ENCODE measurements around the gene IKBKG. TPM values are rescaled to one million over a fixed set of nuclear protein-coding genes. Genes with fewer than 3 reads are reported as not detected.

IKBKG gene
- total and polyA plus RNA-seq, 4 experiments from 2014 or later, result 28.2 to 44.7 (median 39.5) TPM

DNA sequence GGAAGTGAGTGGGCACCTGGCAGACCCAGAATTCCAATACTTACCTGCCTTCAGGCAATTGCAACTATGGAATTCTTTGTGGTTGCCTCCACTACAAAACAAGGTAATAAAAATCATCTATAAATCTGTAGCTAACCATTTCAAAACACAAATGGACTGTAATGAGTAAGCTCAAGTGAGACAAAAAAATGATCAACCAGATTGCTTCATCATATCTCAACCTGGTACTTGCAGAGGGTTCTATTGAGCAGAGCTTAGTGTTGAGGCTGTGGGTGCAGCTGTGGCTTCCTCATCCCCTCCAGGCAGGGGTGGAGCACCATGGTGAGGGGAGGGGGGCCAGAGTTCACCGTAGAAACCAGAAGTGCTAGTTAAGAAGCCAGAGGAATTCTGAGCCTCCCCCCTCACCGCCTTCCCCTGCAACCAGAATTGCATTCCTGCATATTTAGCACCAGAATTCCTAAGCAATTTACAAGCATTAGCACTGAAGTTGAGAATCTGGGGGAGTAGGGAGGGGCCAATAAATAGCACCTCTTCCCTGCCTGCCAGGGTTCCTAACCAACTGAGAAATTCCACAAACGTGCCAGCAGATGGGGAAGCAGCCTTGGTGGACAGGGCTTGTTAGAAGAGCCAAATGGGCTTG lies 49.0 kb downstream of the IKBKG start:
- peaks cover 0 to 8% (median 2%) of the 10 kb centered on the region in 4 donors for H3K4me1 Mint-ChIP-seq
- H3K27ac ChIP-seq (ENCODE audit: low read depth, low read length), result no peak overlapping the region
- POLR2A ChIA-PET (ENCODE audit: partially characterized antibody), result no interaction called here
- intact Hi-C loops (cut with micrococcal nuclease), result no loop called here
- no peak overlapping the region for H3K4me3 ChIP-seq (ENCODE audit: low read length in 2 of 2)
- no peak overlapping the region for H3K27ac Mint-ChIP-seq
- H3K27me3 Mint-ChIP-seq, result no peaks in the 10 kb centered on the region
- H3K9me3 Mint-ChIP-seq, result peaks cover 0 to 6% (median 2%) of the 10 kb centered on the region in 8 donors
- no peaks in the 10 kb centered on the region for H3K9me3 ChIP-seq (ENCODE audit: control insufficient read depth in 1 of 2, low read length in 2 of 2)
- H3K36me3 Mint-ChIP-seq, result no peaks in the 10 kb centered on the region
- no peaks in the 10 kb centered on the region for H3K27me3 ChIP-seq (ENCODE audit: insufficient read depth, low read length)
- CTCF ChIA-PET (ENCODE audit: partially characterized antibody), result no interaction called here
- no peaks in the 10 kb centered on the region for H3K36me3 ChIP-seq (ENCODE audit: insufficient read depth, low read length)
- H3K4me3 Mint-ChIP-seq, result no peak overlapping the region
- peak in 2 of 5 donors; percentile 2 to 5 for DNase-seq
- no peaks in the 10 kb centered on the region for H3K4me1 ChIP-seq (ENCODE audit: insufficient read depth, low read length)

DNA sequence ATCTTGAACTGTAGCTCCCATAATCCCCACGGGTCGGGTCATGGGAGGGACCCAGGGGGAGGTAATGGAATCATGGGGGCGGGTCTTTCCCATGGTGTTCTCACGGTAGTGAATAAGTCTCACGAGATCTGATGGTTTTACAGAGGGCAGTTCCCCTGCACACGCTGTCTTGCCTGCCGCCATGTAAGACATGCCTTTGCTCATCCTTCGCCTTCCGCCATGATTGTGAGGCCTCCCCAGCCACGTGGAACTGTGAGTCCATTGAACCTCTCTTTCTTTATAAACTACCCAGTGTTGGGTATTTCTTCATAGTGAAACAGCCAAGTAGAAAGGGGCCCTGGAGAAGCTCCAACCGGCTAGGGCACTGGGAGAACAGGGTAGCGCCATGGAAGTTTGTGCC lies 49.8 kb downstream of the IKBKG start:
- no peaks in the 10 kb centered on the region for H3K4me1 ChIP-seq (ENCODE audit: insufficient read depth, low read length)
- no peaks in the 10 kb centered on the region for H3K27me3 ChIP-seq (ENCODE audit: insufficient read depth, low read length)
- no peaks in the 10 kb centered on the region for H3K9me3 ChIP-seq (ENCODE audit: control insufficient read depth in 1 of 2, low read length in 2 of 2)
- Mint-ChIP-seq H3K27ac (no peak overlapping the region), H3K4me3 (no peak overlapping the region), H3K36me3 (no peaks in the 10 kb centered on the region), H3K9me3 (peaks cover 0 to 3% (median 0%) of the 10 kb centered on the region in 8 donors), H3K4me1 (peaks cover 0 to 8% (median 2%) of the 10 kb centered on the region in 4 donors), H3K27me3 (no peaks in the 10 kb centered on the region)
- no peak overlapping the region for H3K4me3 ChIP-seq (ENCODE audit: low read length in 2 of 2)
- CTCF ChIA-PET (ENCODE audit: partially characterized antibody), result no interaction called here
- intact Hi-C loops (cut with micrococcal nuclease), result no loop called here
- no peak for DNase-seq
- H3K36me3 ChIP-seq (ENCODE audit: insufficient read depth, low read length), result no peaks in the 10 kb centered on the region
- POLR2A ChIA-PET (ENCODE audit: partially characterized antibody), result no interaction called here
- H3K27ac ChIP-seq (ENCODE audit: low read depth, low read length), result no peak overlapping the region

DNA sequence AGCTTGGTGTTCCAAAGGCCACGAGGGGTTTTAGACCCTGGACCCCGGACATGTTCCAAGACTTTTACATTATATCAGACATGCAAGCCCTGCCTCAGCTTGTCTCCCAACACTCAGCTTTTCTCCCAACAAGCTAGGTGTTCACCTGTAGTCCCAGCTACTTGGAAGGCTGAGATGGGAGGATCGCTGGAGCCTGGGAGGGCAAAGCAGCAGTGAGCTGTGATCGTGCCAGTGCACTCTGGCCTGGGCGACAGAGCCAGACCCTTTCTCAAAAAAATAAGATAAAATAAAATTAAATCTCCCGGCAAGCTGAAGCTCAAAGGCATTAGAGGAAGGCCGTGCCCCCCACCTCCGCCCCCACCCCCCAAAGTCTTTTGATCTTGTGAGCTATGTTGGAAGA lies 51.2 kb downstream of the IKBKG start:
- no peaks in the 10 kb centered on the region for H3K27me3 ChIP-seq (ENCODE audit: insufficient read depth, low read length)
- H3K9me3 ChIP-seq (ENCODE audit: control insufficient read depth in 1 of 2, low read length in 2 of 2), result no peaks in the 10 kb centered on the region
- H3K27me3 Mint-ChIP-seq, result peaks cover 0 to 1% of the 10 kb centered on the region in 2 donors
- no peak overlapping the region for H3K27ac ChIP-seq (ENCODE audit: low read depth, low read length)
- H3K4me3 Mint-ChIP-seq, result no peak overlapping the region
- no peaks in the 10 kb centered on the region for H3K4me1 ChIP-seq (ENCODE audit: insufficient read depth, low read length)
- no peak overlapping the region for H3K4me3 ChIP-seq (ENCODE audit: low read length in 2 of 2)
- ChIA-PET POLR2A (ENCODE audit: partially characterized antibody) (no interaction called here), CTCF (ENCODE audit: partially characterized antibody) (interaction anchor here (1.0 kb wide), 1 partner anchor 11 kb away, joined by 3 read pairs; no protein-coding TSS in a partner anchor)
- intact Hi-C loops (cut with micrococcal nuclease), result no loop called here
- no peaks in the 10 kb centered on the region for H3K9me3 Mint-ChIP-seq
- H3K27ac Mint-ChIP-seq, result no peak overlapping the region
- DNase-seq, result no peak
- no peaks in the 10 kb centered on the region for H3K36me3 ChIP-seq (ENCODE audit: insufficient read depth, low read length)
- H3K36me3 Mint-ChIP-seq, result no peaks in the 10 kb centered on the region
- H3K4me1 Mint-ChIP-seq, result peaks cover 0 to 8% (median 2%) of the 10 kb centered on the region in 4 donors

DNA sequence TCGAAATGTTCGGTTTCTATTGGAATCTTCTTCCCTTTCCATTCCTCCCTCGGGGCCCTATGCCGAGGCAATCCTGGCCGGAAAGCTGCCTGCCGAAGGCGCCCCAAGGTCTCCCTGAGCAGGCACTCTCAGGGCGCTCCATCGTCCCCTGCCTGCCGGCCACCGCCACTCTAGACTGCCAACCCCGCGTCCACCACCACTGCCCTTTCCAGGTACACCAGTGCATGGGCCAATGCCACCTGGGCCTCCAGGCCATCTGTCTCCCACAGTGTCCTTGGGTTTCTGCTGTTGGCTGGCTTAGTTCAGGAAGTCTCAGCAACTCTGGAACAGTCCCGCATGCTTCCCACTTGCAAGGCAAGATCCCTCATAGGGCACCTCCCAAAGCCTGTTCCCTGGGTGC lies 52.1 kb downstream of the IKBKG start:
- Histone ChIP-seq H3K27me3 (ENCODE audit: insufficient read depth, low read length) (no peaks in the 10 kb centered on the region), H3K4me1 (ENCODE audit: insufficient read depth, low read length) (no peaks in the 10 kb centered on the region), H3K9me3 (ENCODE audit: control insufficient read depth in 1 of 2, low read length in 2 of 2) (no peaks in the 10 kb centered on the region), H3K27ac (ENCODE audit: low read depth, low read length) (no peak overlapping the region), H3K4me3 (ENCODE audit: low read length in 2 of 2) (no peak overlapping the region), H3K36me3 (ENCODE audit: insufficient read depth, low read length) (no peaks in the 10 kb centered on the region)
- no peaks in the 10 kb centered on the region for H3K9me3 Mint-ChIP-seq
- POLR2A ChIA-PET (ENCODE audit: partially characterized antibody), result no interaction called here
- intact Hi-C loops (cut with micrococcal nuclease), result no loop called here
- no peak overlapping the region for H3K27ac Mint-ChIP-seq
- H3K4me1 Mint-ChIP-seq, result peaks cover 0 to 8% (median 2%) of the 10 kb centered on the region in 4 donors
- no peak overlapping the region for H3K4me3 Mint-ChIP-seq
- CTCF ChIA-PET (ENCODE audit: partially characterized antibody), result interaction anchor here (1.0 kb wide), 1 partner anchor 11 kb away, joined by 3 read pairs; no protein-coding TSS in a partner anchor
- H3K27me3 Mint-ChIP-seq, result peaks cover 0 to 1% of the 10 kb centered on the region in 2 donors
- no peak for DNase-seq
- H3K36me3 Mint-ChIP-seq, result no peaks in the 10 kb centered on the region

DNA sequence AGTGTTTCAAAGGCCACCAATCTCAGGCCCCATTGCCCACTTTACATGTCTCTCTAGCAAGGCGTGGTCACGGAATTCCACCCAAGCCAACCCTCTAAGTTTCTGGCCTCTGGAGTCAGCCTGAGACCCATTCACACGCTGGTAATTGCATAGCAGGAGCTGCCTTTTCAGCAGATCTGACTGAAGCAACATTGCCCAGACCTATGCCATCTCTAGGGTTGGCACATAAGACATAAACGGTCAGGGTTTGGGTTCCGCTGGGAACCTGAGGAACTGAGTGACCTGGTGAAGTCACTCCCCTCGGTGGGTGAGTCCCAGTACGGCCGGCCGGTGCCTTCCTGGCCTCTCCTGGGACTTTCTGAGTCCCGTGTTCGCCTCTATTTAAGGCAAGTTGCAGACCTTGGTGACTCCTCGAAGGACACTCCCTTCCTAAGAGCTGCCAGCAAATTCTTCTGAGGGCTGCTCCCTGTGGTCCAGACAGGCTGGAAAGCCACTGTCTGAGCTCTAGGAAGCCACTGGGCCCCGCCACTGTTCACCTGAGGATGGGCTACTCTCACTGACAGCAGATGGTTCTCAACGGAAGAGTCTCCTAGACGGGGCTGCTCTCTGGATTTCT lies 53.4 kb downstream of the IKBKG start:
- Mint-ChIP-seq H3K27me3 (peaks cover 0 to 1% of the 10 kb centered on the region in 2 donors), H3K36me3 (no peaks in the 10 kb centered on the region), H3K4me3 (no peak overlapping the region), H3K9me3 (no peaks in the 10 kb centered on the region), H3K27ac (no peak overlapping the region), H3K4me1 (peaks cover 0 to 4% (median under 1%) of the 10 kb centered on the region in 4 donors)
- no peaks in the 10 kb centered on the region for H3K27me3 ChIP-seq (ENCODE audit: insufficient read depth, low read length)
- no peaks in the 10 kb centered on the region for H3K9me3 ChIP-seq (ENCODE audit: control insufficient read depth in 1 of 2, low read length in 2 of 2)
- H3K36me3 ChIP-seq (ENCODE audit: insufficient read depth, low read length), result no peaks in the 10 kb centered on the region
- no peak overlapping the region for H3K4me3 ChIP-seq (ENCODE audit: low read length in 2 of 2)
- no peak overlapping the region for H3K27ac ChIP-seq (ENCODE audit: low read depth, low read length)
- CTCF ChIA-PET (ENCODE audit: partially characterized antibody), result no interaction called here
- POLR2A ChIA-PET (ENCODE audit: partially characterized antibody), result no interaction called here
- H3K4me1 ChIP-seq (ENCODE audit: insufficient read depth, low read length), result no peaks in the 10 kb centered on the region
- intact Hi-C loops (cut with micrococcal nuclease), result no loop called here
- DNase-seq, result no peak

DNA sequence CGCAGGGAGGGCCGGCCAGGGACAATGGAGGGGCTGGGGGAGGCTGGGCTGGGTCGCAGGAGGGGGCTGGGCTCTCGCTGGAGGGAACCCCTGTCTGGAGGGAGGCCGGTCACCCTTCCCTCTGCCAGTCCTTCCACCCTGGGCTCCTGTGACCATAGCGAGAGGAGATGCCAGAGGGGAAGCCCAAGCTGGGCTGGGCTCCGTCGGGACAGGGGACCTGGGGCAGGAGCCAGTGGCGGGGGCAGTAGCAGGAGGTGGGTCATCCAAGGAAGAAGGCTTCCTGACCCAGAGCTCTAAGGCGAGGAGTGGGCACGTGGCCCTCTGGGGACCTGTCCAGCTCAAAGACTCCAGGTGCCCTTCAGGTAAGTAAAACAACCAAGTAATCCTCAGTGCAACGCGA lies 54.8 kb downstream of the IKBKG start:
- ChIA-PET CTCF (ENCODE audit: partially characterized antibody) (no interaction called here), POLR2A (ENCODE audit: partially characterized antibody) (no interaction called here)
- Mint-ChIP-seq H3K27me3 (peaks cover 0 to 1% of the 10 kb centered on the region in 2 donors), H3K4me3 (peak overlapping the region in 1 of 8 donors; percentile 20), H3K36me3 (no peaks in the 10 kb centered on the region), H3K27ac (no peak overlapping the region), H3K4me1 (peaks cover 0 to 5% (median 2%) of the 10 kb centered on the region in 4 donors), H3K9me3 (no peaks in the 10 kb centered on the region)
- H3K9me3 ChIP-seq (ENCODE audit: control insufficient read depth in 1 of 2, low read length in 2 of 2), result no peaks in the 10 kb centered on the region
- no peak for DNase-seq
- H3K27ac ChIP-seq (ENCODE audit: low read depth, low read length), result no peak overlapping the region
- no peak overlapping the region for H3K4me3 ChIP-seq (ENCODE audit: low read length in 2 of 2)
- H3K36me3 ChIP-seq (ENCODE audit: insufficient read depth, low read length), result no peaks in the 10 kb centered on the region
- intact Hi-C loops (cut with micrococcal nuclease), result no loop called here
- no peaks in the 10 kb centered on the region for H3K4me1 ChIP-seq (ENCODE audit: insufficient read depth, low read length)
- H3K27me3 ChIP-seq (ENCODE audit: insufficient read depth, low read length), result no peaks in the 10 kb centered on the region

DNA sequence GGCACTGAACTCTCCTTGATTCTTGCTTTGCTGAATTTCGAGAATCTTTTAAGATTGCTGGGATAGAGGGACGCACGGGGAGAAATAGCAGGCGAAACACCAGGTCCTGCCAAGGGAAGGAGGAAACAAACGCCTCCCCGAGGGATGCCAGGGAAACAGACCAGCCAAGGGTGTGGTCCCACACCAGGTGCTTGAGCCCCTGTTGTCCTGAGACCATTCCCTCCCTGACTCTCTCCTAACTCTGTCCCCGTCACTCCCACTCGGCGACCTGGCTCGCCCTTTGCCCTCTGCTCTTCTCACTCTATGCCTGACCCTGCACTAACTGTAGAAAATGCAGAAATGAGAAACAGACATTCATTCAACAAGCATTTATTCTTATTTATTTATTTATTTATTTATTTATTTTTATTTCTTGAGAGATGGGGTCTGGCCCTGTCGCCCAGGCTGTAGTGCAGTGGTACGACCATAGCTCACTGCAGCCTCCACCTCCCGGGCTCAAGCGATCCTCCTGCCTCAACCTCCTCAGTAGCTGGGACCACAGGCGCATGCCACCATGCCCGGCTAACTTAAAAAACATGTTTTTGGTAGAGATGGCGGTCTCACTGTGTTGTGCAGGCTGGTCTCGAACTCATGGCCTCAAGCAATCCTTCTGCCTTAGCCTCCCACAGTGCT lies 55.5 kb downstream of the IKBKG start:
- intact Hi-C loops (cut with micrococcal nuclease), result no loop called here
- H3K4me3 ChIP-seq (ENCODE audit: low read length in 2 of 2), result no peak overlapping the region
- ChIA-PET POLR2A (ENCODE audit: partially characterized antibody) (no interaction called here), CTCF (ENCODE audit: partially characterized antibody) (no interaction called here)
- no peak overlapping the region for H3K27ac ChIP-seq (ENCODE audit: low read depth, low read length)
- DNase-seq, result no peak
- Mint-ChIP-seq H3K27ac (no peak overlapping the region), H3K27me3 (peaks cover 0 to 1% of the 10 kb centered on the region in 2 donors), H3K4me3 (no peak overlapping the region), H3K9me3 (no peaks in the 10 kb centered on the region), H3K4me1 (peaks cover 0 to 5% (median 2%) of the 10 kb centered on the region in 4 donors), H3K36me3 (no peaks in the 10 kb centered on the region)
- no peaks in the 10 kb centered on the region for H3K4me1 ChIP-seq (ENCODE audit: insufficient read depth, low read length)
- H3K9me3 ChIP-seq (ENCODE audit: control insufficient read depth in 1 of 2, low read length in 2 of 2), result no peaks in the 10 kb centered on the region
- H3K36me3 ChIP-seq (ENCODE audit: insufficient read depth, low read length), result no peaks in the 10 kb centered on the region
- no peaks in the 10 kb centered on the region for H3K27me3 ChIP-seq (ENCODE audit: insufficient read depth, low read length)

Measured in CD4-positive, alpha-beta memory T cell (primary cell).